Central memory CD8-positive, alpha-beta T cell (primary cell): ENCODE data around the gene VWA3B.

Source experiments
- ATAC-seq: fragments of 150-1000 bp; cut with Tn5 transposase; replicated peaks from 2 replicates; pipeline ENCODE4 v1.10.0; 2022; ENCODE audit warnings: mild to moderate bottlenecking, moderate FRiP score, moderate number of reproducible peaks; ENCODE audit not compliant: poor library complexity, severe bottlenecking; ENCODE audit errors: extremely low read depth
- DNase-seq, 2 donors: peaks; one replicate each; pipeline ENCODE4 v3.0.0; 2021; ENCODE audit warnings: low spot score in 2 of 2
- H3K27ac Mint-ChIP-seq: one replicate; pipeline ENCODE4 v1.8.0; 2022; ENCODE audit warnings: low read depth, mild to moderate bottlenecking, moderate library complexity, mixed read lengths
- H3K27me3 Mint-ChIP-seq: one replicate; pipeline ENCODE4 v1.8.0; 2022; ENCODE audit warnings: mixed read lengths
- H3K36me3 Mint-ChIP-seq: one replicate; pipeline ENCODE4 v1.8.0; 2022; ENCODE audit warnings: mild to moderate bottlenecking, moderate library complexity, mixed read lengths; ENCODE audit not compliant: insufficient read depth
- H3K4me1 Mint-ChIP-seq: one replicate; pipeline ENCODE4 v1.8.0; 2022; ENCODE audit warnings: mixed read lengths
- H3K4me3 Mint-ChIP-seq: one replicate; pipeline ENCODE4 v1.8.0; 2022; ENCODE audit warnings: mild to moderate bottlenecking, moderate library complexity, mixed read lengths
- H3K9me3 Mint-ChIP-seq: one replicate; pipeline ENCODE4 v1.8.0; 2022; ENCODE audit warnings: mixed read lengths

Gene VWA3B

GRCh38 chr2:98172150-98172765, 85.3 kb downstream of the VWA3B start:
- ATAC-seq: no peak
- no peaks in the 10 kb centered on the region for H3K9me3 Mint-ChIP-seq

DNA sequence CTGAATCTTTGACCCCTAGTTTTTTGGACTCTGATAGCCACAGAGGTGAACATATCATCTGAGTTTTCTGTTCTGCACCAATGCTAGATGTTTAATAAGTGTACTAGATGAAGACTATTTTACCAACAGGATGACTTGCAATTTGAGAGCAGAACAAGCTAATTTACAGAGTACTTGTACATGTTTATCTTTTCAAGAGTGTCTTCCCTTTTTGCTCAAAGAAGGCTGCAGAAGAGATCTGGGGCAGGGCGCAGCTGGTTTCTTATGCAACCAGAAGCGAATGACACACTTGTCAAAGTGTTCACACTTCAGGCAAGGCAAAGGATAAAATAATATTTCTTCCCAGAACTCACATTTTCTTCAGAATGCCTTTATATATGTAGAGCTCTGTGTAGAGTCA, 86.0 kb downstream of the VWA3B start:
- ATAC-seq: no peak
- H3K27ac Mint-ChIP-seq: no peak overlapping the region
- no peak overlapping the region for H3K4me3 Mint-ChIP-seq
- peaks cover 79% of the 10 kb centered on the region for H3K27me3 Mint-ChIP-seq
- no peak for DNase-seq
- no peaks in the 10 kb centered on the region for H3K9me3 Mint-ChIP-seq
- H3K36me3 Mint-ChIP-seq: peaks cover 2% of the 10 kb centered on the region
- no peaks in the 10 kb centered on the region for H3K4me1 Mint-ChIP-seq

More at GRCh38 chr2:98172150-98172765, 85.3 kb downstream of the VWA3B start:
- H3K27me3 Mint-ChIP-seq: peaks cover 77% of the 10 kb centered on the region
- H3K36me3 Mint-ChIP-seq: peaks cover 2% of the 10 kb centered on the region
- H3K4me1 Mint-ChIP-seq: no peaks in the 10 kb centered on the region
- no peak for DNase-seq
- H3K27ac Mint-ChIP-seq: no peak overlapping the region
- H3K4me3 Mint-ChIP-seq: no peak overlapping the region

- peaks cover 4% of the 10 kb centered on the region for H3K36me3 Mint-ChIP-seq
- no peaks in the 10 kb centered on the region for H3K4me1 Mint-ChIP-seq
- DNase-seq (no peak), ATAC-seq (no peak)
- no peak overlapping the region for H3K27ac Mint-ChIP-seq
- H3K9me3 Mint-ChIP-seq: no peaks in the 10 kb centered on the region
- H3K4me3 Mint-ChIP-seq: no peak overlapping the region
- H3K27me3 Mint-ChIP-seq: peaks cover 77% of the 10 kb centered on the region
These were observed 88.8 kb downstream of the VWA3B start for GRCh38 chr2:98175811-98176210.

- ATAC-seq: no peak
- H3K9me3 Mint-ChIP-seq: no peaks in the 10 kb centered on the region
- no peak overlapping the region for H3K27ac Mint-ChIP-seq
- peaks cover 2% of the 10 kb centered on the region for H3K36me3 Mint-ChIP-seq
- DNase-seq: no peak
- H3K27me3 Mint-ChIP-seq: peaks cover 66% of the 10 kb centered on the region
- H3K4me3 Mint-ChIP-seq: no peak overlapping the region
- H3K4me1 Mint-ChIP-seq: no peaks in the 10 kb centered on the region
These were observed 90.3 kb downstream of the VWA3B start for GRCh38 chr2:98177286-98177685.

- H3K27ac Mint-ChIP-seq: no peak overlapping the region
- H3K27me3 Mint-ChIP-seq: peaks cover 59% of the 10 kb centered on the region
- H3K4me1 Mint-ChIP-seq: no peaks in the 10 kb centered on the region
- H3K36me3 Mint-ChIP-seq: peaks cover 2% of the 10 kb centered on the region
- DNase-seq: no peak
- H3K9me3 Mint-ChIP-seq: no peaks in the 10 kb centered on the region
- no peak overlapping the region for H3K4me3 Mint-ChIP-seq
- ATAC-seq: no peak
These were observed 91.0 kb downstream of the VWA3B start for GRCh38 chr2:98177986-98178385.

GRCh38 chr2:98180456-98180855, 93.5 kb downstream of the VWA3B start:
- no peaks in the 10 kb centered on the region for H3K9me3 Mint-ChIP-seq
- no peaks in the 10 kb centered on the region for H3K4me1 Mint-ChIP-seq
- H3K27ac Mint-ChIP-seq: no peak overlapping the region
- no peak overlapping the region for H3K4me3 Mint-ChIP-seq
- peaks cover 52% of the 10 kb centered on the region for H3K27me3 Mint-ChIP-seq
- H3K36me3 Mint-ChIP-seq: peaks cover 2% of the 10 kb centered on the region
- DNase-seq (no peak), ATAC-seq (no peak)

GRCh38 chr2:98181346-98181745, 94.4 kb downstream of the VWA3B start:
- H3K4me3 Mint-ChIP-seq: no peak overlapping the region
- peaks cover 2% of the 10 kb centered on the region for H3K36me3 Mint-ChIP-seq
- ATAC-seq: no peak
- H3K27me3 Mint-ChIP-seq: peaks cover 45% of the 10 kb centered on the region
- no peaks in the 10 kb centered on the region for H3K9me3 Mint-ChIP-seq
- H3K4me1 Mint-ChIP-seq: no peaks in the 10 kb centered on the region
- no peak for DNase-seq
- no peak overlapping the region for H3K27ac Mint-ChIP-seq

- H3K27me3 Mint-ChIP-seq: peaks cover 4% of the 10 kb centered on the region
- no peak for ATAC-seq
These were observed 98.8 kb downstream of the VWA3B start for GRCh38 chr2:98185801-98186200.

GRCh38 chr2:98187194-98187593, 100.2 kb downstream of the VWA3B start:
- no peaks in the 10 kb centered on the region for H3K4me1 Mint-ChIP-seq
- H3K4me3 Mint-ChIP-seq: no peak overlapping the region
- no peaks in the 10 kb centered on the region for H3K27me3 Mint-ChIP-seq
- H3K27ac Mint-ChIP-seq: no peak overlapping the region
- no peaks in the 10 kb centered on the region for H3K36me3 Mint-ChIP-seq
- no peak for DNase-seq
- no peaks in the 10 kb centered on the region for H3K9me3 Mint-ChIP-seq
- ATAC-seq: no peak

More at GRCh38 chr2:98185801-98186200, 98.8 kb downstream of the VWA3B start:
- DNase-seq: no peak
- Mint-ChIP-seq H3K9me3 (no peaks in the 10 kb centered on the region), H3K4me1 (no peaks in the 10 kb centered on the region), H3K36me3 (no peaks in the 10 kb centered on the region), H3K27ac (no peak overlapping the region), H3K4me3 (no peak overlapping the region)

- ATAC-seq (no peak), DNase-seq (no peak)
- H3K4me1 Mint-ChIP-seq: no peaks in the 10 kb centered on the region
These were observed 101.5 kb downstream of the VWA3B start for GRCh38 chr2:98188351-98189046.

GRCh38 chr2:98191883-98192282, 104.9 kb downstream of the VWA3B start:
- H3K4me3 Mint-ChIP-seq: no peak overlapping the region
- ATAC-seq: no peak
- peaks cover 10% of the 10 kb centered on the region for H3K27me3 Mint-ChIP-seq
- no peak overlapping the region for H3K27ac Mint-ChIP-seq
- H3K9me3 Mint-ChIP-seq: no peaks in the 10 kb centered on the region
- no peaks in the 10 kb centered on the region for H3K4me1 Mint-ChIP-seq
- no peaks in the 10 kb centered on the region for H3K36me3 Mint-ChIP-seq
- DNase-seq: no peak

More at GRCh38 chr2:98188351-98189046, 101.5 kb downstream of the VWA3B start:
- no peaks in the 10 kb centered on the region for H3K36me3 Mint-ChIP-seq
- no peak overlapping the region for H3K4me3 Mint-ChIP-seq
- no peak overlapping the region for H3K27ac Mint-ChIP-seq
- no peaks in the 10 kb centered on the region for H3K9me3 Mint-ChIP-seq
- H3K27me3 Mint-ChIP-seq: no peaks in the 10 kb centered on the region

DNA sequence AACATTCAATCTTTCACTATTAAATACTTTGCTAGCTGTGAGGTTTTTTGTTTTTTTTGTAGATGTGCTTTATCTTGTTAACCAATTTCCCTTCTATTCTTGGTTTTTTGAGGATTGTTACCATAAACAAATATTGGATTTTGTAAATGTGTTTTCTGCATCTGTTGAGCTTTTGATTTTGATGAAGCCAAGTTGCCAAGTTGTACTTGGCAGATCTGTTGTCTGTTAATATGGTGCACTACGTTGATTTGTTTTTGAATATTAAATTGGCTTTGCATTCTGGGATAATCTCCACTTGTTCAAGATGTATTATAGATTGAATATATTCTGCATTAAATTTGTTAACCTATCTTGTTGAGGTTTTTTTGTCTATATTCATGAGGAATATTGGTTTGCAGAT, 114.6 kb downstream of the VWA3B start:
- DNase-seq: no peak
- Mint-ChIP-seq H3K27ac (no peak overlapping the region), H3K4me3 (no peak overlapping the region), H3K9me3 (no peaks in the 10 kb centered on the region), H3K36me3 (peaks cover 2% of the 10 kb centered on the region), H3K27me3 (peaks cover 76% of the 10 kb centered on the region), H3K4me1 (no peaks in the 10 kb centered on the region)
- no peak for ATAC-seq

GRCh38 chr2:98205889-98206288, 118.9 kb downstream of the VWA3B start:
- ATAC-seq: no peak
- no peak for DNase-seq
- Mint-ChIP-seq H3K4me3 (no peak overlapping the region), H3K27ac (no peak overlapping the region), H3K4me1 (no peaks in the 10 kb centered on the region), H3K36me3 (peaks cover 2% of the 10 kb centered on the region), H3K9me3 (no peaks in the 10 kb centered on the region), H3K27me3 (peaks cover 73% of the 10 kb centered on the region)
